ENCODE data around the gene EVL. TPM values are rescaled to one million over a fixed set of nuclear protein-coding genes. Genes with fewer than 3 reads are reported as not detected.

EVL gene
- total and polyA plus RNA-seq, 8 donors, result 23.0 to 68.4 (median 41.3) TPM

DNA sequence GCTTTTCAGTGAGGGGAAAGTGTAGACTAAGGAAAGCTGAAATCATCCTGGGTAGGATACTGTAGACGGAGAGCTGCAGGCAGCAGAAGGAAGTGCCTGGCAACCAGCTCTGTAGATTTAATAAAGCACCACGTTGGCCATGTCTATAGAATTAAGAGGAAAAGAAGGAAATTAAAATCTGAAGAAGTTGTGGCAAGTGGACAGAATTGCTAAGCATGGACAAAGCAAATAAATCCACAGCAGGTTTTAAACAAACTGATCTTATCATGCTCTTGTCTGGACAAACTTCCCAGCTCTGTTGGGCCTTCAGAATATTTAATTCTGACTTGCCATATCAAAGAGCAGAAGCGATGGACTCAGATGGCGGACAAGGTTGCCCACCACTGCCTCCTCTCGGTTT is 27.2 kb upstream of the EVL start:
- H3K9me3 ChIP-seq, result no peaks in the 10 kb centered on the region
- no peak overlapping the region for H3K27ac ChIP-seq
- H3K4me3 ChIP-seq, result no peak overlapping the region
- no peak for DNase-seq
- 60 to 62% methylated on average over 5 of the region's 5 CpGs for WGBS, 2 donors
- no peak for FAIRE-seq
- TF ChIP-seq, protein P1, sequence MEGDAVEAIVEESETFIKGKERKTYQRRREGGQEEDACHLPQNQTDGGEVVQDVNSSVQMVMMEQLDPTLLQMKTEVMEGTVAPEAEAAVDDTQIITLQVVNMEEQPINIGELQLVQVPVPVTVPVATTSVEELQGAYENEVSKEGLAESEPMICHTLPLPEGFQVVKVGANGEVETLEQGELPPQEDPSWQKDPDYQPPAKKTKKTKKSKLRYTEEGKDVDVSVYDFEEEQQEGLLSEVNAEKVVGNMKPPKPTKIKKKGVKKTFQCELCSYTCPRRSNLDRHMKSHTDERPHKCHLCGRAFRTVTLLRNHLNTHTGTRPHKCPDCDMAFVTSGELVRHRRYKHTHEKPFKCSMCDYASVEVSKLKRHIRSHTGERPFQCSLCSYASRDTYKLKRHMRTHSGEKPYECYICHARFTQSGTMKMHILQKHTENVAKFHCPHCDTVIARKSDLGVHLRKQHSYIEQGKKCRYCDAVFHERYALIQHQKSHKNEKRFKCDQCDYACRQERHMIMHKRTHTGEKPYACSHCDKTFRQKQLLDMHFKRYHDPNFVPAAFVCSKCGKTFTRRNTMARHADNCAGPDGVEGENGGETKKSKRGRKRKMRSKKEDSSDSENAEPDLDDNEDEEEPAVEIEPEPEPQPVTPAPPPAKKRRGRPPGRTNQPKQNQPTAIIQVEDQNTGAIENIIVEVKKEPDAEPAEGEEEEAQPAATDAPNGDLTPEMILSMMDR (IDR thresholded peaks at IDR 0.05), result no peak
- no peaks in the 10 kb centered on the region for H3K36me3 ChIP-seq
- intact Hi-C loops (cut with DNase I), result no loop called here
- no peaks in the 10 kb centered on the region for H3K27me3 ChIP-seq
- peaks cover 0 to 5% (median 0%) of the 10 kb centered on the region in 3 donors for H3K4me1 ChIP-seq
- peak in 2 of 4 donors; percentile 18 to 32 for ATAC-seq

- ATAC-seq (no peak), FAIRE-seq (no peak), DNase-seq (no peak)
- Histone ChIP-seq H3K4me3 (no peak overlapping the region), H3K27me3 (no peaks in the 10 kb centered on the region), H3K27ac (no peak overlapping the region), H3K4me1 (peaks cover 0 to 5% (median 0%) of the 10 kb centered on the region in 3 donors), H3K36me3 (no peaks in the 10 kb centered on the region), H3K9me3 (no peaks in the 10 kb centered on the region)
- TF ChIP-seq, protein P1 (IDR thresholded peaks at IDR 0.05), result no peak
- WGBS, 2 donors, result 85 to 91% methylated on average over 3 of the region's 3 CpGs
- intact Hi-C loops (cut with DNase I), result no loop called here
Observed at GRCh38 chr14:100039903-100040302, 25.3 kb upstream of the EVL start.

DNA sequence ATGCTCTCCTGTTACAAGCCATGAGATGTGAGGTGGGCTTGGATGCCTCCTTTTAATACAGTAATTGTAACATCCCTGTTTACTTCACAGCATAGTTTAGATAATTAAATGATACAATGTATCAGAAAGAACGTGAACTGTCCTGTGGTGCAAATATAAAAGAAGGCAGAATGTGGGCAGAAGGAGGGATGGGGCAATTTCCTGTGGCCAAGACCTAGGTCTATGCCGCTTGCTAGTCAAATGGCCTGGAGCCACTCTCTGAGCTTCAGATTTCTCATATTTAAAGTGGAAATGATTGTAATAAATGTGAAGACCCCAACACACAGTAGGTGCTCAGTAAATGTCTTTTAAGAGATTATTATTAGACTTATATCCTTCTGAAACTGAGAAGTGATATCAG is 24.0 kb upstream of the EVL start:
- ATAC-seq, result no peak
- H3K27ac ChIP-seq, result no peak overlapping the region

DNA sequence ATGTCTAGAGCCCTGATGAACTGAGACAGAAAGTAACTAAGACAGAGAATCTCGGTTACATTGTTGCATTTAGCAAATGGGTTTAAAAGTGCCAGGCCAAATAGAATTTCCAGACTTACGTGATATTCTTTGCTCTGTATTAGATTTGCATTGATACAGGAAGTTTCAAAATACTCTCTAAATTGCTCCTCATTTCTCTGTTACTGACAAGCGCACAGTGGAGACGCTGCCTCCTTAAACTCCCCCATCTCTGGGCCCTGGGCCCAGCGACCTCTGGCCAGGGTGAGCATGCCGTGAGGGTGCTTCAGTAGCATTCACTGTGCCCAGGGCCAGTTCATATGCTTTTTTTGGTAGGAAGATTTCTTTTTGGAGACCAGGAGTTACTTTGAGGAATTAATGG is 22.9 kb upstream of the EVL start:
- FAIRE-seq (no peak), DNase-seq (no peak), ATAC-seq (no peak)
- Histone ChIP-seq H3K27me3 (no peaks in the 10 kb centered on the region), H3K4me3 (no peak overlapping the region), H3K4me1 (peaks cover 0 to 5% (median 0%) of the 10 kb centered on the region in 3 donors), H3K36me3 (no peaks in the 10 kb centered on the region), H3K27ac (no peak overlapping the region), H3K9me3 (no peaks in the 10 kb centered on the region)
- TF ChIP-seq, protein P1 (IDR thresholded peaks at IDR 0.05), result no peak
- WGBS, 2 donors, result 89 to 95% methylated on average over 6 of the region's 6 CpGs
- intact Hi-C loops (cut with DNase I), result no loop called here

More for the DNA sequence above, 24.0 kb upstream of the EVL start:
- Histone ChIP-seq H3K36me3 (no peaks in the 10 kb centered on the region), H3K27me3 (no peaks in the 10 kb centered on the region), H3K9me3 (no peaks in the 10 kb centered on the region), H3K4me3 (no peak overlapping the region), H3K4me1 (peaks cover 0 to 5% (median 0%) of the 10 kb centered on the region in 3 donors)
- TF ChIP-seq, protein P1 (IDR thresholded peaks at IDR 0.05), result no peak
- 84% methylated on average over 2 of the region's 2 CpGs for WGBS, 2 donors
- intact Hi-C loops (cut with DNase I), result no loop called here
- no peak for DNase-seq
- no peak for FAIRE-seq

- peak in 1 of 4 donors; percentile 32 for ATAC-seq
- Histone ChIP-seq H3K4me1 (no peaks in the 10 kb centered on the region), H3K4me3 (no peak overlapping the region), H3K27me3 (no peaks in the 10 kb centered on the region), H3K9me3 (no peaks in the 10 kb centered on the region), H3K36me3 (no peaks in the 10 kb centered on the region), H3K27ac (no peak overlapping the region)
- WGBS, 2 donors, result 75% methylated on average over 4 of the region's 4 CpGs
- TF ChIP-seq, protein P1 (IDR thresholded peaks at IDR 0.05), result no peak
- FAIRE-seq, result no peak
- intact Hi-C loops (cut with DNase I), result no loop called here
- DNase-seq, result no peak
Observed at GRCh38 chr14:100045642-100046344, 19.4 kb upstream of the EVL start.
